Measurements from ENCODE around the gene EDA. TPM values are rescaled to one million over a fixed set of nuclear protein-coding genes. Genes with fewer than 3 reads are reported as not detected.
"Not testable (repeated sequence)": the region's sequence is repeated elsewhere in the genome, so short reads cannot be mapped to it uniquely, and the experiment has no call there.

The EDA gene
- total and polyA plus RNA-seq, 9 donors, result 4.5 to 9.3 (median 8.4) TPM

- WGBS, 3 donors, result 72 to 85% (median 77%) methylated on average over 4 of the region's 4 CpGs
- no peaks in the 10 kb centered on the region for H3K27me3 ChIP-seq
- no peaks in the 10 kb centered on the region for H3K9me3 ChIP-seq
- no peak overlapping the region for H3K27ac ChIP-seq
- DNase-seq, result no peak
- H3K4me3 ChIP-seq, result no peak overlapping the region
- H3K36me3 ChIP-seq, result no peaks in the 10 kb centered on the region
- H3K4me1 ChIP-seq (ENCODE audit: insufficient read depth), result no peaks in the 10 kb centered on the region
- intact Hi-C loops (cut with DNase I), result no loop called here
- no peak for TF ChIP-seq POLR2A (IDR thresholded peaks at IDR 0.05)
- no peak for TF ChIP-seq CTCF (IDR thresholded peaks at IDR 0.05)
- no peak for TF ChIP-seq EP300 (IDR thresholded peaks at IDR 0.05)
Measured at GRCh38 chrX:69815519-69815918, 199.6 kb downstream of the EDA start.

DNA sequence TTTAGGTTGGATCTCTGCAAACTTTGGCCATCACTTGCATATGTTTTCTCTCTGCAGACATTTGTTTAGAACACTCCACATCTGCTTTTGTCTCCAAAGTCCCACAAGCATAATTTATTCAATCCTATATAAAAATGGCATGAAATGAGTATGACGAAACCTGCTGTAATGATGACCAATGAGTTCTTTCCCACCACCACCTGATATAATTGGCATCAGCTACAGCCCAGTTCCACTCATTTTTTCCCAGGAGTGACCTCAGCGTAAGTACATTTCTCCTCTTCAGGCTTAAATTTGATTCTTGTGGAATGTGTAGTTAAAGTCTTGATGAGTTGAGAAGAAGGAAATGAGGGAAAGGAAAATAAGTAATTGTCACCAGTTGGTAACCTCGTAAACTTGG, 228.7 kb downstream of the EDA start:
- intact Hi-C loops (cut with DNase I), result no loop called here
- no peaks in the 10 kb centered on the region for H3K36me3 ChIP-seq

DNA sequence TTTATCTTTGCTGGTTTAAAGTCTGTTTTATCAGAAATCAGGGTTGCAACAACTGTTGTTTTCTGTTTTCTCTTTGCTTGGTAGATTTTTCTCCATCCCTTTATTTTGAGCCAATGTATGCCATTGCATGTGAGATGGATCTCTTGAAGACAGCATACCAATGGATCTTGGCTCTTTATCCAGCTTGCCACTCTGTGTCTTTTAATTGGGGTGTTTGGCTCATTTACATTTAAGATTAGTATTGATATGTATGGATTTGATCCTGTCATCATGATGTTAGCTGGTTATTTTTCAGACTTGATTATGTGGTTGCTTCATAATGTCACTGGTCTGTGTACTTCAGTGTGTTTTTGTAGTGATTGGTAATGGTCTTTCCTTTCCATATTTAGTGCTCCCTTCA, 244.1 kb downstream of the EDA start:
- not testable (repeated sequence) for DNase-seq

More for the DNA sequence above, 228.7 kb downstream of the EDA start:
- Histone ChIP-seq H3K4me3 (no peak overlapping the region), H3K4me1 (ENCODE audit: insufficient read depth) (no peaks in the 10 kb centered on the region), H3K27me3 (no peaks in the 10 kb centered on the region), H3K9me3 (no peaks in the 10 kb centered on the region), H3K27ac (no peak overlapping the region)
- 82 to 94% (median 85%) methylated on average over 3 of the region's 3 CpGs for WGBS, 3 donors
- TF ChIP-seq EP300 (IDR thresholded peaks at IDR 0.05) (no peak), POLR2A (IDR thresholded peaks at IDR 0.05) (no peak), CTCF (IDR thresholded peaks at IDR 0.05) (no peak)
- no peak for DNase-seq

DNA sequence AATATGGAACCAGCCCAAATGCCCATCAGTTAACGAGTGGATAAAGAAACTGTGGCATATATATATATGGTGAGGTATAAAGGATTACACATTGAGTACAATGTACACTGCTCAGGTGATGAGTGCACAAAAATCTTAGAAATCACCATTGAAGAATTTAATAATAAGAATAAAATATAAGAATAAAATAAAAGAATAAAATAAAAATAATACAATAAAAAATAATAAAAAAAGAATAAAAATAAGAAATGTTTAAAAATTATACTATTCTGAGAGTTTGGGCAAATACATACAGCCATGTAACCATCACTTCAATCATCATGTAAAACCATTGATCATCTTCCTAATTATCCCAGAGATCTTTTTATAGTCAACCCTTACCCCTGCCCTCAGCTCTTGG, 260.3 kb downstream of the EDA start:
- intact Hi-C loops (cut with DNase I), result no loop called here
- TF ChIP-seq POLR2A (IDR thresholded peaks at IDR 0.05), result no peak
- TF ChIP-seq CTCF (IDR thresholded peaks at IDR 0.05), result no peak
- TF ChIP-seq EP300 (IDR thresholded peaks at IDR 0.05), result no peak
- Histone ChIP-seq H3K27me3 (no peaks in the 10 kb centered on the region), H3K4me3 (no peak overlapping the region), H3K9me3 (no peaks in the 10 kb centered on the region), H3K4me1 (ENCODE audit: insufficient read depth) (no peaks in the 10 kb centered on the region), H3K36me3 (no peaks in the 10 kb centered on the region), H3K27ac (no peak overlapping the region)
- WGBS, 3 donors, result 55 to 76% (median 65%) methylated on average over 1 of the region's 1 CpG
- no peak for DNase-seq

More for the DNA sequence above, 244.1 kb downstream of the EDA start:
- H3K36me3 ChIP-seq; intact Hi-C loops (cut with DNase I); H3K4me3 ChIP-seq; H3K4me1 ChIP-seq (ENCODE audit: insufficient read depth); H3K27ac ChIP-seq; H3K27me3 ChIP-seq; H3K9me3 ChIP-seq: not testable (repeated sequence)

GRCh38 chrX:69884210-69884609, 268.3 kb downstream of the EDA start:
- WGBS, 3 donors, result 58 to 66% (median 59%) methylated on average over 1 of the region's 1 CpG
- Histone ChIP-seq H3K4me1 (ENCODE audit: insufficient read depth) (no peaks in the 10 kb centered on the region), H3K4me3 (no peak overlapping the region), H3K27ac (no peak overlapping the region), H3K27me3 (no peaks in the 10 kb centered on the region), H3K36me3 (no peaks in the 10 kb centered on the region), H3K9me3 (no peaks in the 10 kb centered on the region)
- DNase-seq, result no peak
- TF ChIP-seq POLR2A (IDR thresholded peaks at IDR 0.05), result no peak
- no peak for TF ChIP-seq EP300 (IDR thresholded peaks at IDR 0.05)
- no peak for TF ChIP-seq CTCF (IDR thresholded peaks at IDR 0.05)
- intact Hi-C loops (cut with DNase I), result no loop called here
